ENCODE data around the gene RAD51. TPM values are rescaled to one million over a fixed set of nuclear protein-coding genes. Genes with fewer than 3 reads are reported as not detected.

RAD51 gene
- total RNA-seq, 4 donors from 2014 or later, result 0.88 to 5.8 (median 3.1) TPM; not detected in 1

DNA sequence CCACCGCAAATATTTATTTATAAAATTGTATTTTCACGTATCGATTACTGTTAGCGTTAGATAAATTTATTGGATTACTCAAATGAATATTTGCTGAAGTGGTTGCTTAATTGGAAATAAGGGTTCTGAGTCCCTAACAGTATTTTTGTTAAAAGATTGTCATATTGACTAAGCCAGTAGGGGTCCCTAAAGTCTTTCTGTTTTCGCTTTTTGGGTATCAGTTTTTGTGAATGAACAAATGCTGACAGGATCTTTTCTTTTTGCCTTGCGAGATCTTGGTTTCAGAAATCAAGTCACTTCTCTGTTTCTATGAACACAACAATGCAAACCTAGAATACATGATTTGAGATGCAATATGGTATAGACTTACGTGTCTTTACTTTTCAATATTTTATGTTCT is 7.1 kb downstream of the RAD51 start:
- TF ChIP-seq, protein P1, sequence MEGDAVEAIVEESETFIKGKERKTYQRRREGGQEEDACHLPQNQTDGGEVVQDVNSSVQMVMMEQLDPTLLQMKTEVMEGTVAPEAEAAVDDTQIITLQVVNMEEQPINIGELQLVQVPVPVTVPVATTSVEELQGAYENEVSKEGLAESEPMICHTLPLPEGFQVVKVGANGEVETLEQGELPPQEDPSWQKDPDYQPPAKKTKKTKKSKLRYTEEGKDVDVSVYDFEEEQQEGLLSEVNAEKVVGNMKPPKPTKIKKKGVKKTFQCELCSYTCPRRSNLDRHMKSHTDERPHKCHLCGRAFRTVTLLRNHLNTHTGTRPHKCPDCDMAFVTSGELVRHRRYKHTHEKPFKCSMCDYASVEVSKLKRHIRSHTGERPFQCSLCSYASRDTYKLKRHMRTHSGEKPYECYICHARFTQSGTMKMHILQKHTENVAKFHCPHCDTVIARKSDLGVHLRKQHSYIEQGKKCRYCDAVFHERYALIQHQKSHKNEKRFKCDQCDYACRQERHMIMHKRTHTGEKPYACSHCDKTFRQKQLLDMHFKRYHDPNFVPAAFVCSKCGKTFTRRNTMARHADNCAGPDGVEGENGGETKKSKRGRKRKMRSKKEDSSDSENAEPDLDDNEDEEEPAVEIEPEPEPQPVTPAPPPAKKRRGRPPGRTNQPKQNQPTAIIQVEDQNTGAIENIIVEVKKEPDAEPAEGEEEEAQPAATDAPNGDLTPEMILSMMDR (IDR thresholded peaks at IDR 0.05; ENCODE audit: low read depth), result no peak

DNA sequence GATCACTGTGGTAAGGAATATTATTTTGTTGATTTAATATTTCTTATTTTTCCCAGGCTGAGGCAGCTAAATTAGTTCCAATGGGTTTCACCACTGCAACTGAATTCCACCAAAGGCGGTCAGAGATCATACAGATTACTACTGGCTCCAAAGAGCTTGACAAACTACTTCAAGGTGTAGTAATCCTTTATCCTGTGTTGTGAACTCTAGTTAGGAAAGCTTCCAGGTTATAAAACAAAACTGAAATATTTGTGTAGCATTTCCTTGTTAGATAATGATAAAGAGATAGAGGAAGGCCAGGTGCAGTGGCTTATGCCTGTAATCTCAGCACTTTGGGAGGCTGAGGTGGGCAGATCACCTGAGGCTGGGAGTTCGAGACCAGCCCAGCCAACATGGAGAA is 11.1 kb downstream of the RAD51 start:
- TF ChIP-seq, protein P1 (IDR thresholded peaks at IDR 0.05; ENCODE audit: low read depth), result no peak

DNA sequence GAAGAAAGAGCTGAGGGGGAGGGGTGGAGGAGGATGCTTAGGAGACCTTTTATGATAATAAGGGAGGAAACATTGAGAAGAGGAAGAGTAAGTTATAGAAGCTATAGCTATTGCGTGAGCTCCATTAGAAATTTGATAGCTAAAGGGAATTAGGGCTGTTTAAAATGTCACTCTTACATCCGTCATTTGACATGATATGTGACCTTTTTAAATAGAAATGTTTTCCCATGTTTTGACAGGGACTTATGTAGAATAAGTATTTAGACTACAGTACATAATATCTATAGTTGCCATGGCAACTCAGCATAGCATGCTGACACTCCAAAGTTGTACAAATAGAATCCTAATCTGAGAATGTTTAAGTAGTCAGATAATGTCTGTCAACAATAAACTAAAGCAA is 19.2 kb downstream of the RAD51 start:
- TF ChIP-seq, protein P1 (IDR thresholded peaks at IDR 0.05; ENCODE audit: low read depth), result no peak

DNA sequence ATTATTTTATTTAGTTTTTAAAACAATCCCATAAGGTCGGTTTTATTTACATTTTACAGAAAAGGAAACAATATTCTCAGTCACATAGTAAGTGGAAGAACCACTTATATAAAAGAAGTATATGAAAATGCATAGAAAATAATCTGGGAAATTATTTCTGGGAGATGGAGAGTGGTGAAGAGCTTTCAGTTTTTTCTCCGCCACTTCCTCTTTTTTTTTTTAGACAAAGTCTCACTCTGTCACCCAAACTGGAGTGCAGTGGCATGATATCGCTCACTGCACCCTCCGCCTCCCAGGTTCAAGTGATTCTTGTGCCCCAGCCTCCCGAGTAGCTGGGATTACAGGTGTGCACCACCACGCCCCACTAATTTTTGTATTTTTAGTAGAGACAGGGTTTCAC is 21.2 kb downstream of the RAD51 start:
- TF ChIP-seq, protein P1 (IDR thresholded peaks at IDR 0.05; ENCODE audit: low read depth), result no peak

DNA sequence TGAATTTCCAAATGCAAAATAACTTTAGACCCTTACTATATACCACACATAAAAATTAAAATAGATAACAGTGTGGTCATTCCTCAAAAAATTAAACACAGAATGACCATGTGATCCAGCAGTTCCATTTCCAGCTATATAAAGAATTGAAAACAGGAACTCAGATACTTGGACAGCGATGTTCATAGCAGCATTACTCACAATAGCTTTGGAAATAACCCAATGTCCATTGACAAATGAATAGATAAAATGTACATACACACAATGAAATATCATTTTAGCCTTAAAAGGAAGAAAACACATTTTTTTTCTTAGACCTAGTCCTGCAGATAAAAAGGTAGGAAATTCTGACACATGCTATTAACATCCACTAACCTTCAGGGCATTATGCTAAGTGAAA is 26.7 kb downstream of the RAD51 start:
- TF ChIP-seq, protein P1 (IDR thresholded peaks at IDR 0.05; ENCODE audit: low read depth), result no peak

DNA sequence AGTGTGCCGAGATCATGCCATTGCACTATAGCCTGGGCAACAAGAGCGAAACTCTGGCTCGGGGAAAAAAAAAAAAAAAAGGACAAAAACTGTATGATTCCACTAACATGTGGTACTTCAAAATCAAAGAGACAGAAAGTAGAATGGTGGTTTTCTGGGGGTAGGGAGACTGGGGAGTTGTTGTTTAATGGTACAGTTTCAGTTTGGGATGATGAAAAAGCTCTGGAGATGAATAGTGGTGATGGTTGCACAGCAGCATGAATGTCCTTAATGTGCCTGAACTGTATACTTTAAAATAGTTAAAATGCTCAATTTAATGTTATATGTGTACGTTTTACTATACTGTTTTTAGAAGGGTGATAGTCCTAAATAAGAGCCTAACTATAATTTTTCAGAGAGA is 27.4 kb downstream of the RAD51 start:
- TF ChIP-seq, protein P1 (IDR thresholded peaks at IDR 0.05; ENCODE audit: low read depth), result no peak

DNA sequence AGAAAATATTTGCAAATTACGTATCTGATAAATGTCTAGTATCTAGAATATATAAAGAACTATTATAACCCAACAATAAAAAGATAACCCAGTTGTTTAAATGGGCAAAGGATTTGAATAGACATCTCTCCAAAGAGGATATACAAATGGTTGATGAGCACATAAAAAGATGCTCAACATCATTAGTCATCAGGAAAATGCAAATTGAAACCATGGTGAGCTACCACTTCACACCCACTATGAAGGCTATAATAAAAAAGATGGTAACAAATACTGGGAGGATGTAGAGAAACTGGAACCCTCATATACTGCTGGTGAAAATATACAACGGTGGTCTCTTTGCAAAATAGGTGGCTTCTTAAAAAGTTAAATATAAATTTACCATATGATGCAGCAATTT is 28.0 kb downstream of the RAD51 start:
- TF ChIP-seq, protein P1 (IDR thresholded peaks at IDR 0.05; ENCODE audit: low read depth), result no peak
